ENCODE results near the gene OR10H3.

The OR10H3 gene

DNA sequence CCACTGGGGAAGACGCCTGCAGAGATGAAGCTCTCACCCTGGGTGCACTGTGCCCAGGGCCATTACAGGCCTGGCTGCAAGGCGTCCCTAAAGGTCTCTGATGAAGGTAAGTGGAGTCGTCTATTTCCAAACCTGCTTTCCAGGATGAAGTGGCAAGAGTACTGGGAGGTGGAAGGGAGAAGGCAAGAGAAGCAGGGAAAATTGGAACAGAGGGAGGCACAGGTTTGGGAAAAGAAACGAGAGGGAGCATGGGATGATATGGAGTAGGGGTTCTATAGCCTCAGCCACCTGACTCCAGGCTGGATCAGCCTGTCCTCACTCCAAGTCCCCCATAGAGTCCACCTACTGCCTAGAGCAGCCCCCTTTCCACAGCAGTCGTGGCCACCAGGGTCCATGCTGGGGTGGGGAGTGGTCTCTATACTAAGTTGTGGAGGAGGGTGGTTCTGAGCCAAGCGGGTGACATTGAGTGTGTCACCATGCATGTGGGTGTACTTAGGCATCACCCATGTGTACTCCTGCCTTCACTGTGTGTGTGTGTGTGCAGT is 49.9 kb downstream of the OR10H3 start, which contains the start of gene OR10H5:
TSS of gene OR10H5 (plus strand) at position 51 of the 545 bp plus-strand sequence. CDS start 6,388 bp downstream, outside the sequence.
- no peaks in the 10 kb centered on the region for H3K27me3 ChIP-seq (ENCODE audit: low read length)

DNA sequence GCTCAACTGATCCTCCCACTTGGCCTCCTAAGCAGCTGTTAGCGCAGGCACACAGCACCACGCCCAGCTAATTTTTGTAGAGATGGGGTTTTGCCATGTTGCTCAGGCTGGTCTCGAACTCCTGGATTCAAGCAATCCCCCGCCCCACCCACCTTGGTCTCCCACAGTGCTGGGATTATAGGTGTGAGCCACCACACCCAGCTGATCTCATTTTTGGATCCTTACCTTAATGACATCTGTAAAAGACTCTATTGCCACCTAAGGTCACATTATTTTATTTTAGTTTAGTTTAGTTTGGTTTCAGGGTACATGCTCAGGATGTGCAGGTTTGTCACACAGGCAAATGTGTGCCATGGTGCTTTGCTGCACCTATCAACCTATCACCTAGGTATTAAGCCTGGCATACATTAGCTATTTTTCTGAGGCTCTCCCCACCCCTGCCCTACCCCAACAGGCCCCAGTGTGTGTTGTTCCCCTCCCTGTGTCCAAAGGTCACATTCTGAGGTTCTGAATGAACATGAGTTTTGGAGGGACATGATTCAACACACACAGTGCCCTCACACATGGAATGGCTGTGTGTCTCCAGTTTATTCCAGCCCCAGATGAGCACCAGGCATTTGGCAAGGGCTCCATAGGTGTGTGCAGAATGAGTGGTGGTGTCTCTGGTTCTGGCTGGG is 50.9 kb downstream of the OR10H3 start:
- Histone ChIP-seq H2AFZ (ENCODE audit: low read depth, low read length, severe bottlenecking) (no peak overlapping the region), H3K9me3 (ENCODE audit: insufficient read depth, low read length) (no peaks in the 10 kb centered on the region), H3K79me2 (ENCODE audit: insufficient read depth, low read length) (no peaks in the 10 kb centered on the region), H3K9ac (ENCODE audit: low read length) (no peak overlapping the region), H3K4me3 (ENCODE audit: insufficient read depth, low read length, poor library complexity, severe bottlenecking) (no peak overlapping the region), H3K36me3 (ENCODE audit: low read length) (no peaks in the 10 kb centered on the region), H4K20me1 (ENCODE audit: low read depth, low read length) (no peaks in the 10 kb centered on the region), H3K27me3 (ENCODE audit: low read length) (no peaks in the 10 kb centered on the region), H3K27ac (ENCODE audit: low read depth, low read length) (no peak overlapping the region), H3K4me2 (ENCODE audit: low read depth, low read length, poor library complexity, severe bottlenecking) (no peak overlapping the region), H3K9me2 (replicated peaks; ENCODE audit: insufficient read depth, low read length) (no peaks in the 10 kb centered on the region), H3F3A (ENCODE audit: insufficient read depth) (no peaks in the 10 kb centered on the region)
- TF ChIP-seq EZH2phosphoT487 (conservative IDR thresholded peaks at IDR 0.05; ENCODE audit: low read length) = no peak
- no peak for TF ChIP-seq CTCF (IDR thresholded peaks at IDR 0.05; ENCODE audit: insufficient read depth, low read length, poor library complexity, severe bottlenecking)

More for the DNA sequence above, 49.9 kb downstream of the OR10H3 start, which contains the start of gene OR10H5:
- Histone ChIP-seq H3K79me2 (ENCODE audit: insufficient read depth, low read length) (no peaks in the 10 kb centered on the region), H2AFZ (ENCODE audit: low read depth, low read length, severe bottlenecking) (no peak within 1 kb of the TSS), H3F3A (ENCODE audit: insufficient read depth) (no peaks in the 10 kb centered on the region), H3K9me3 (ENCODE audit: insufficient read depth, low read length) (no peaks in the 10 kb centered on the region), H3K9me2 (replicated peaks; ENCODE audit: insufficient read depth, low read length) (no peaks in the 10 kb centered on the region), H3K36me3 (ENCODE audit: low read length) (no peaks in the 10 kb centered on the region), H3K4me2 (ENCODE audit: low read depth, low read length, poor library complexity, severe bottlenecking) (no peak within 1 kb of the TSS), H3K9ac (ENCODE audit: low read length) (no peak within 1 kb of the TSS), H3K27ac (ENCODE audit: low read depth, low read length) (no peak within 1 kb of the TSS), H4K20me1 (ENCODE audit: low read depth, low read length) (no peaks in the 10 kb centered on the region), H3K4me3 (ENCODE audit: insufficient read depth, low read length, poor library complexity, severe bottlenecking) (no peak within 1 kb of the TSS)
- TF ChIP-seq CTCF (IDR thresholded peaks at IDR 0.05; ENCODE audit: insufficient read depth, low read length, poor library complexity, severe bottlenecking) = no peak

GRCh38 chr19:15790096-15790495 is 52.3 kb downstream of the OR10H3 start:
- no peak overlapping the region for H2AFZ ChIP-seq (ENCODE audit: low read depth, low read length, severe bottlenecking)
- no peak overlapping the region for H3K4me3 ChIP-seq (ENCODE audit: insufficient read depth, low read length, poor library complexity, severe bottlenecking)
- H4K20me1 ChIP-seq (ENCODE audit: low read depth, low read length) = no peaks in the 10 kb centered on the region
- no peaks in the 10 kb centered on the region for H3K36me3 ChIP-seq (ENCODE audit: low read length)
- no peaks in the 10 kb centered on the region for H3K79me2 ChIP-seq (ENCODE audit: insufficient read depth, low read length)
- H3K9me3 ChIP-seq (ENCODE audit: insufficient read depth, low read length) = no peaks in the 10 kb centered on the region
- H3K9ac ChIP-seq (ENCODE audit: low read length) = no peak overlapping the region
- H3K9me2 ChIP-seq (replicated peaks; ENCODE audit: insufficient read depth, low read length) = no peaks in the 10 kb centered on the region
- no peak overlapping the region for H3K27ac ChIP-seq (ENCODE audit: low read depth, low read length)
- no peaks in the 10 kb centered on the region for H3K27me3 ChIP-seq (ENCODE audit: low read length)
- TF ChIP-seq EZH2phosphoT487 (conservative IDR thresholded peaks at IDR 0.05; ENCODE audit: low read length) = no peak
- TF ChIP-seq CTCF (IDR thresholded peaks at IDR 0.05; ENCODE audit: insufficient read depth, low read length, poor library complexity, severe bottlenecking) = no peak
- no peaks in the 10 kb centered on the region for H3F3A ChIP-seq (ENCODE audit: insufficient read depth)
- H3K4me2 ChIP-seq (ENCODE audit: low read depth, low read length, poor library complexity, severe bottlenecking) = no peak overlapping the region
